ENCODE data around the gene HECTD1. TPM values are rescaled to one million over a fixed set of nuclear protein-coding genes. Genes with fewer than 3 reads are reported as not detected.

The HECTD1 gene
- total and polyA plus RNA-seq, 12 donors, result 49.5 to 189 (median 151) TPM

DNA sequence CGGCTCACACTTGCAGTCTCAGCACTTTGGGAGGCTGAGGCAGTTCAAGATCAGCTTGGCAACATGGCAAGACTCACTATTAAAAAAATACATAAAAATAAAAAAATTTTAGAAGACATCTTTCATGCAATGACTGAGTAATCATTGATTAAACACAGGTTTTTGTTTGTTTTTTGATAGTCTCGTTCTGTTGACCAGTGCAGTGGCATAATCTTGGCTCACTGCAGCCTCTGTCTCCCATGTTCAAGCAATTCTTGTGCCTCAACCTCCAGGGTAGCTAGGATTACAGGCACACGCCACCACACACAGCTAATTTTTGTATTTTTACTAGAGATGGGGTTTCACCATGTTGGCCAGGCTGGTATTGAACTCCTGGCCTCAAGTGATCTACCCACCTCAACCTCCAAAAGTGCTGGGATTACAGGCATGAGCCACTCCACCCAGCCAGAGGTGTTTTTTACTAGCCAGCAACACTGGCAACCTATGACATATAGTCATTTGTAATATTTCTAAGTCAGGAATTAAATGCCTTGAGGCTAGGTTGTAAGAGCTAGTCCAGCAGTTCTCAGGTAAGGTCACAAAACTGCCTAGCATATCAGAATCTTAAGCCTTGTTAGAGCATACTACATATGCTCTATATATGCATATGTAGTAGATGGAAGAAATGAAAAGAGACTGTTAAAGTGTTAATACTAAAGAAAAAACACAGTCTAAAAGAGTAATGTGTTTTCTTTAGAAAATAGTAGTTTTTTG is 27.1 kb downstream of the HECTD1 start:
- 91 to 93% methylated on average over 3 of the region's 3 CpGs for WGBS, 2 donors
- Histone ChIP-seq H3K36me3 (peaks cover 0 to 79% (median 19%) of the 10 kb centered on the region in 9 donors), H3K4me3 (no peak overlapping the region), H3K9me3 (no peaks in the 10 kb centered on the region), H3K27me3 (no peaks in the 10 kb centered on the region), H3K27ac (no peak overlapping the region), H3K4me1 (peaks cover 0 to 3% (median 0%) of the 10 kb centered on the region in 9 donors)
- DNase-seq, result no peak
- TF ChIP-seq, protein P1, sequence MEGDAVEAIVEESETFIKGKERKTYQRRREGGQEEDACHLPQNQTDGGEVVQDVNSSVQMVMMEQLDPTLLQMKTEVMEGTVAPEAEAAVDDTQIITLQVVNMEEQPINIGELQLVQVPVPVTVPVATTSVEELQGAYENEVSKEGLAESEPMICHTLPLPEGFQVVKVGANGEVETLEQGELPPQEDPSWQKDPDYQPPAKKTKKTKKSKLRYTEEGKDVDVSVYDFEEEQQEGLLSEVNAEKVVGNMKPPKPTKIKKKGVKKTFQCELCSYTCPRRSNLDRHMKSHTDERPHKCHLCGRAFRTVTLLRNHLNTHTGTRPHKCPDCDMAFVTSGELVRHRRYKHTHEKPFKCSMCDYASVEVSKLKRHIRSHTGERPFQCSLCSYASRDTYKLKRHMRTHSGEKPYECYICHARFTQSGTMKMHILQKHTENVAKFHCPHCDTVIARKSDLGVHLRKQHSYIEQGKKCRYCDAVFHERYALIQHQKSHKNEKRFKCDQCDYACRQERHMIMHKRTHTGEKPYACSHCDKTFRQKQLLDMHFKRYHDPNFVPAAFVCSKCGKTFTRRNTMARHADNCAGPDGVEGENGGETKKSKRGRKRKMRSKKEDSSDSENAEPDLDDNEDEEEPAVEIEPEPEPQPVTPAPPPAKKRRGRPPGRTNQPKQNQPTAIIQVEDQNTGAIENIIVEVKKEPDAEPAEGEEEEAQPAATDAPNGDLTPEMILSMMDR (IDR thresholded peaks at IDR 0.05), result no peak
- intact Hi-C loops (cut with DNase I), result no loop called here
- ATAC-seq, result no peak

- peaks cover 0 to 17% (median 0%) of the 10 kb centered on the region in 9 donors for H3K4me1 ChIP-seq
- no peak for DNase-seq
- TF ChIP-seq, protein P1 (IDR thresholded peaks at IDR 0.05), result no peak
- no peaks in the 10 kb centered on the region for H3K27me3 ChIP-seq
- intact Hi-C loops (cut with DNase I), result no loop called here
- peaks cover 0 to 100% (median 47%) of the 10 kb centered on the region in 9 donors for H3K36me3 ChIP-seq
- no peak overlapping the region for H3K27ac ChIP-seq
- ATAC-seq, result no peak
- no peaks in the 10 kb centered on the region for H3K9me3 ChIP-seq
- H3K4me3 ChIP-seq, result no peak overlapping the region
- 96% methylated on average over 4 of the region's 4 CpGs for WGBS, 2 donors
Measured at GRCh38 chr14:31174433-31174832, 33.2 kb downstream of the HECTD1 start.

DNA sequence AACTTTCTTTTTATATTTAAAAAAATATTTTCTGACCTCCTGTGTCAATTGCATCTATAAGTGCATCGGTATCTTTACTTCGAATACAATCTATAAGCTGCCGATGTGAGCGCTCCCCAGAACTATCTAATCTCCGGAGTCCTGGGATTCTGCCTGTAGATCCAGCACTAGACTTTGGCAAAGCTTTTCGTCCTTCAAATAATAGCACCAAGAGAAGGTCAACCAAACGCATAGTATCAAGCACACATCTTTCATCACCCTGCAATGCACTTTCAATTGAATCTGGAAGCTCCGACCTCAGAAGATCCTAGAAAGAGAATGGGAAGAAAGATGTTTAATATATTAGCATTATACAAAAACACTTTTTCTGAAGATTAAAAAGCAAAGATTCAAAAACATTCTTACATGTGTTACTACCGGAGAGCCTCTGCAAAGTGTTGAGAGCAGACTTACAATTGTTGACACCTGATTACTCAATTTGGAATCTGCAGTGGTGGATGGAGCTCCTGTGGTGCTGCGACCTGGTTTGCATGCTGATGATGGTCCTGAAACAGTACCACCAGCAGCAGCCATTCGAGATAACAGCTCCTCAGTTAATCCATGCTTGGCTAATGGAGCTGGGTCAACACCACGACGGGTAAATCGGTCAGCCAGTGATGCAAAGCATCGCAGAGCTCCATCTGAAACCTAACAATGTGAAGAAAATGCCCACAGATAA is 34.3 kb downstream of the HECTD1 start:
- Histone ChIP-seq H3K9me3 (no peaks in the 10 kb centered on the region), H3K27me3 (no peaks in the 10 kb centered on the region), H3K36me3 (peaks cover 0 to 100% (median 54%) of the 10 kb centered on the region in 9 donors), H3K27ac (no peak overlapping the region), H3K4me1 (peaks cover 0 to 17% (median 0%) of the 10 kb centered on the region in 9 donors), H3K4me3 (no peak overlapping the region)
- TF ChIP-seq, protein P1 (IDR thresholded peaks at IDR 0.05), result no peak
- ATAC-seq (peak in 2 of 8 donors; percentile 41 to 52), DNase-seq (no peak)
- WGBS, 2 donors, result 62 to 68% methylated on average over 15 of the region's 15 CpGs
- intact Hi-C loops (cut with DNase I), result no loop called here

DNA sequence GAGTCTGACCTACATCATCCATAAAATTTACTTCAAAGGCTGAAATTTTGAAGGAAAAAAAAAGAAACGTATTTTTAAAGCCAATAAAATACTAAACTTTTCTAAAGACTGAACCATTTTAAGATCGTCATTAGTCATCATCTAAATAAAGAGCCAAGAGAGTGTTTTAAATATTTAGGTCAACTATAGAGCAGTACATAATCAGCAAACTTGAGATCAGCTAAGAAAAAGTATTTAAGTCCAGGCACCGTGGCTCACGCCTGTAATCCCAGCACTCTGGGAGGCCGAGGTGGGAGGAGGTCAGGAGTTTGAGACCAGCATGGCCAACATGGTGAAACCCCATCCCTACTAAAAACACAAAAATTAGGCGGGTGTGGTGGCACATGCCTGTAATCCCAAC is 35.5 kb downstream of the HECTD1 start:
- Histone ChIP-seq H3K36me3 (peaks cover 0 to 100% (median 56%) of the 10 kb centered on the region in 9 donors), H3K4me1 (peaks cover 0 to 17% (median 0%) of the 10 kb centered on the region in 9 donors), H3K27ac (no peak overlapping the region), H3K27me3 (no peaks in the 10 kb centered on the region), H3K9me3 (no peaks in the 10 kb centered on the region), H3K4me3 (no peak overlapping the region)
- DNase-seq, result no peak
- TF ChIP-seq, protein P1 (IDR thresholded peaks at IDR 0.05), result no peak
- intact Hi-C loops (cut with DNase I), result no loop called here
- WGBS, 2 donors, result 69 to 84% methylated on average over 6 of the region's 6 CpGs
- ATAC-seq, result peak in 1 of 8 donors; percentile 38

All from heart right ventricle (tissue), 16 donors.